HG03520 (cell line): ENCODE data around the gene ASB18.

Experiments
- ATAC-seq: cut with Tn5 transposase; IDR thresholded peaks from one replicate; pipeline ENCODE4 v1.9.1; 2021; ENCODE audit warnings: mild to moderate bottlenecking, moderate library complexity; ENCODE audit not compliant: unreplicated experiment

ASB18 gene

GRCh38 chr2:236242057-236242495 is 22.1 kb downstream of the ASB18 start:
- ATAC-seq, result no peak

- ATAC-seq, result no peak
Measured at GRCh38 chr2:236241181-236242056, 22.8 kb downstream of the ASB18 start.

DNA sequence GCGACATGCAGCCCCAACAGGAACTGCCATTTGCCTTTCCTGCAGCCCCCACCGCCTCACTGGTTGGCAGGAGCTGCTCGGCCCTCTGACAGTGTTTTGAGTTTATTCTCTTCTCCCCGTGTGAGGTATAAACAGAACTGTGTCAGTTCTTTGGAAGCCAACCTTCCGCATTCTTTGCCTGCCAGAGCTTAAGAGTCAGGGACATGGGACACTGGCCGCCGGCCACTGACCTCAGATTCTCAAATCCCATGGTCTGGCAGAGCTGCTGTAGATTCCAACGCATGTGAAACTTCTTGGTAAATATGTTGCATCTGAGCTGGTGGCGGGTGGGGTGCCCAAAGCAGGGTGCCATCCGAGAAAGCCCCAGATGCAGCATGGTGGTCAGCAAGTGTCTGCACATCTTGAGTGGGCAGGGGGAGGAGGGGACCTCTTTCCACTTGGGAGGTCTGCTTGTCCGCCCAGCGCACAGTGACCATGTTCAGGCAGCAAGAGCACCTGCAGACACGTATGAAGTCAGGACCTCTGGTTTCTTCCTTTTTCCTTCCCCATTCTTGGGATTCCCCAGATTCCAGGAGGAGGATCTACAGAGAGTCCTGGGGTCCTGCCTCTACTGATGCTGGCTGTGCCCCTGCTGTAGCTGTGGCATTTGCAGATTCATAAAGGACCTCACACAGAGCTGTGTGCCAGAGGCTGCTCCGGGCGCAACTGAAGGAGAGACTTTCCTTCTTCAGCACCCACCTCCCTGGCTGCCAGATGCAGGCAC is 23.8 kb downstream of the ASB18 start:
- ATAC-seq, result no peak

DNA sequence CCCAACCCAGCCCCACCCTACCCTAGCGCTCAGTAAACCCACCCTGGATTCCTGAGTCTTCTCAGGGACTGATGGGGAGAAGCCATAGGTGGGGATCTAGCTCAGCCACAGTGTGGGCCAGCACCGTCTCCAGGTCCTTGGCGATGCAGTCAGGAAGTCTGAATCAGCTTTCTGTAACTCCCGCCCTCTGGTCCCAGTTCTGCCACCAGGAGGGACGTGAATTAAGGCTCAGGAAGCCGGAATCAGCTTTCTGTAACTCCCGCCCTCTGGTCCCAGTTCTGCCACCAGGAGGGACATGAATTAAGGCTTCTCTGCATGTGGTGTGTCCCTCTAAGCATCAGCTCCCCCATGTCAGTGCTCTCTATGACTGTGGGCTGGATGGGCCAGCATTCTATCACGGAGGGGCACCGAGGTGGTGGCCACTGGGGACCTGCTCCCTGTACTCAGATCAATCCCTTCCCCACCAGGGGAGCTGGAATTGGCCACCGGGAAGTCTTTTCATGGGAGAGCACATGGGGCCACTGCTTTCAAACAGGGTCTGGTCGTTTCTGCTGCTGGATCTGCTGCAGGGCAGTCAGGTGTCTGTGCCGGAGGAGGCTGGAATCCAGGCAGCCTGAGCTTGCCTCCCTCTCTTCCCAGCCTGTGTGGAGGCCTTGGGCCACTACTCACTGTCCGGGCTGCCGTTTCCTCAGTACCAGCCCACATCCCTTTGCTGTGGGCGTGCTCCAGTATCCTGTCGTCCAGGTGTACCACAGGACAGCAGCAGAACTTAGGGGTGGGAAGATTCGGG is 24.7 kb downstream of the ASB18 start:
- no peak for ATAC-seq

DNA sequence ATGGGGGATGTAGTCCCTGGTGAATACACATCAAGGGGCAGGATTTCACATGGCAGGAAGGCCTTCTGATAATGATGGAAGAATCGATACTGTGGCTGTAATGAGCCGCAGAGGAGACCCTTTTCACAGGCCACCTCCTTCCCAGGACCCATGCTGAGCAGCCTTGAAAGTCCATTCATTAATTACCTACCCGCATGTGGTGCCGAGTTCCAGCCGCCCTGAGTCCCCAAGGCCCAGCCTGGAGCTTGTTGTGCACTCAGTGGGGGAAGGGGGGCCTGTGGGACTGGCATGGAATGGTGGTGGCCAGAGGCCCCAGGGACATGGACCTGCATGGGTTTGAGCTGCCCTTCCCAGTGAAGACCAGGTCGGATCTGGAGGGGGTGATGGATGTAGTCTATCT is 25.5 kb downstream of the ASB18 start:
- ATAC-seq, result no peak

DNA sequence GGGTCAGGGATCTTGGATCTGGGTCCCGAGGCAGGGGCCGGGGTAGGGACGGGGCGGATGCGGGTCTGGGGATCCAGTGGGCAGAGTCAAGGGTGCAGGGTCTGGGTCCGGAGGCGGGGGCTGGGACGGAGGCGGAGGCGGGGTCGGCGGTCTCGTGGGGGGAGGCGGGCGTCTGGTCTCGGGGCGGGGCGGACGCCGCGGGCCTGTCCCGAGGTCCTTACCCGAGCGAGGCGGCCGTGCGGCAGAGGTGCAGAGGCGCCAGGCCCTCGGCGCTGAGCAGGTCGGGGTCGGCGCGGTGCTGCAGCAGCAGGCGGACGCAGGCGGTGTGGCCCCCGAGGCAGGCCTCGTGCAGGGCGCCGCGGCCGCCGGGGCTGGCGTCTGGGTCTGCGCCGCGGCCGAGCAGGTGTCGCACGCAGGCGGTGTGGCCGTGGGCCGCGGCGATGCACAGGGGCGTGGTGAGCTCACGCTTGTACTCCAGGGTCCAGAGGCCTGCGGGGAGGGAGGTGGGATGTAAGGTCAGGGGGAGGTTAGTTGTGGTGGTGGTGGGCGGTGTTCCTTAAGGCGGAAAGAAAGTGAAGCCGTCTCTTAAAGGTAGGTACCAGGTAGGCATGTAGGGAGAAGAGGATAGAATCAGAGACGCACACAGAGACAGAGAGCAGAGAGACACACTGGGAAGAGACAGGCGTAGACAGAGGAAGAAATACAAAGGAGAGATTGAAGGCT is 26.6 kb downstream of the ASB18 start:
- ATAC-seq, result no peak

DNA sequence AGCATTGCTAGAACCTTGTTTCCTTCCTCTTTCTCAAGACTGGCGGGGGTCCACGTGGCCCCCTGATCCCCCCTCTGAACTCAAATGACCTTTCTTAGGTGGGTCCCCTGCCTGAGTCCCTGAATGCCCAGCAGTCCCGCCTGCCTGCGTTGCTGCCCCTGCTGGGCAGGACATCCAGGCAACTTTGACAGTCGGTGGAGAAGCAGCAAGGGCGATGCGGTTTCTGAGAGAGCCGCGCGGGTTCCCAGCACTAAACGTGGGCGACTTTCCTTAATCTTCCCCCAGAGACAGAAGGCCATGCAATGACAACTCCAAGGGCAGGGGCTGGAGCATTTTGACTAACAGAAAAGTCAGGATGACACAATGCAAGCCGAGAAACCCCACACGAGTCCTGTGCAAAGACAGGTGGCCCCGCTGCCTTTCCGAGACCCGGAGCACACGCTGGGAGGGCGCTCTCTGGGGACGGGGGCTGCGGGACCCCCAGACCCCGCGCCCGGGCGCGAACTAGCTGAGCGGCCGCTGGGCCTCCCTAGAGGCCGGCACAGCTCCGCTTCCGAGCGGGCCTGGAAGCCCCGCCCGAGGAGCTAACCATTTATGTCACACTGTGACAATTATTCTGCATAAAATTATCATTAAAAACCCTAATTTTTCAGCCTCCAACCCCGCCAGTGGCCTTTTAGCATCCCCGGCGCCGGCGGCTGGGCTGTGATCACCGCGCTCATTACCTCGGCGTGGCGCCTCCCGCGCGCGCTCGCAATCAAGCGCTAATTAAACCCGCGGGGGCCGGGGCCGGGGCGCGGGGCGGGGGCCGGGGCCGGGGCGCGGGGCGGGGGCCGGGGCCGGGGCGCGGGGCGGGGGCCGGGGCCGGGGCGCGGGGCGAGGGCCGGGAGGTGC is 27.4 kb downstream of the ASB18 start:
- no peak for ATAC-seq

DNA sequence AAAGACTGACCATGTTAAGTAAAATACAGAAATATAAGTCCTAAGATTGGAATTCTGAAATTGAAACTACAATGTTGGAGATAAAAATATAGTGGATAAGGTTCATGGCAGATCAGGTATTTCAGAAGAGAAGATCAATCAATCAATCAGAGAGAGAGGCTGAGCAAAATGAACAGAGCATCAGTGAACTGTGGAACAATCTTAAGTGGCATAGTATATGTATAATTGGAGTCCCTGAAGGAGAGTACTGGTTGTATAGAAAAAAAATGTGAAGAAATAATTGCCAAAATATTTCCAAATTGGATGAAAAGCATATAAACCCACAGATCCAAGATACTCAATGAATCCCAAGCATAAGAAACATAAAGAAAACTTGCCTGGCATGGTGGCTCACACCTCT is 35.0 kb downstream of the ASB18 start:
- no peak for ATAC-seq

GRCh38 chr2:236223675-236224074 is 40.5 kb downstream of the ASB18 start:
- no peak for ATAC-seq

GRCh38 chr2:236221798-236222197 is 42.4 kb downstream of the ASB18 start:
- no peak for ATAC-seq

GRCh38 chr2:236219411-236219810 is 44.8 kb downstream of the ASB18 start:
- no peak for ATAC-seq

DNA sequence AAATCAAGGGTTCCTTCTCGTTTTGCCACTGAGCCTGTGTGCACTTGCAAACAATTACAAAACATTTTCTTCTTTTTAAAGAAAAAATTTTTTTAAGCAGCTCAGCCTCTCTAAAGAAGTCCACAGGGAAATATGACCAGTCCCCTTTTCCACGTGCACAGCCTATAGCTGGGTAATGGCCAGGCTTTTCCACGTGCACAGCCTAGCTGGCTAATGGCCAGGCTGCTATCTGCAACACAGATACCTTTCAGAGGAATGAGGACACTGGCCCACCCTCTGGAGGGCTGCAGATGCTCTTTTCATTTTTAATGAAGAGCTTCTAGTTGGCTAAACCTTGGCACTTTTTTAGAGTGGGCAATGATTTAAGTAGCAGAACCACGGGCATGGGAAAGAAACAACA is 46.3 kb downstream of the ASB18 start:
- ATAC-seq, result no peak

DNA sequence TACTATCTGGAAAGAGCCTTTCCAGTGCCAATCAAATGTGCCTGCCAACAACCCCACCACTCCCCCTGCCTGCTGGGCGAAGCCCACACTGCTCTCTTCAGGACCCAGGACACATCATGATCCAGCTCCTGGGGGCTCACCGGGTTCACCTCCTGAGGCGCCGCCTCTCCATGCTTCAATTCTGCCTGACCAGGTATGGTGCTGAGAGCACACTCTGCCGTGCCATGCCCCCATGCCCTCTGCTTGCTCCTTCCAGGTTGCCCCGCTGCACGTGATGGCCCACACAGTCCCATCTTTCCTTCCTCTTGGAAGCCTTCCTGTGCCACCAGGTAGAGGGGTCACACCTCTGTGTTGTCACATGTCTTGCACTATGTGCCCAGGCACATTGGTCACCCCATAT is 47.5 kb downstream of the ASB18 start:
- no peak for ATAC-seq

DNA sequence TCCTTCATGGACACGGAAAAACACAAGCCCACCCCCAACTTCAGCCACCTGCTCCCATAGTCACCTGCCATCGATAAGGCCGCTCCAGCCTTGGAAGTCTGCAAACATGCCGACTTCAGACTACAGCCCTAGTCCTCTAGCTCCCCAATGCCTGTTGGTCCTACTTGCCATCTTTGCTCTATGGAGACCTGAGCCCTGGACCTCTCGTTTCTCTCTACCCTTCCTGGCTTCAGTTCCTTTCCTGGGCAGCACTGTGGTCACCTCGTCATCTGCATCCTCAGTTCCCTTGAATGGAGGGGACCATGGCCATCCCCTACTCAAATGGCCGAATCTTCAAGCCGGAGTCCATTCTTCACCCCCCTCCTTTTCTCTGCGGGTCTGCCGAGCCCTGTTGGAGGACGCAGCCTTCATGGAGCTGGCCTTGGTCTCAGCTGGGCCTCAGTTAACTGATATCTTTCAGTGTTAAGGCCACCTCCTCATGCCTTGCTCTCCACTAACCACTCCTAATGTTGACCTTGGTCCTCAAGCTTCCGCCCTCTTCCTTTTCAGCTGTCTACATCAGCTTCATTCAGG is 48.4 kb downstream of the ASB18 start:
- no peak for ATAC-seq

DNA sequence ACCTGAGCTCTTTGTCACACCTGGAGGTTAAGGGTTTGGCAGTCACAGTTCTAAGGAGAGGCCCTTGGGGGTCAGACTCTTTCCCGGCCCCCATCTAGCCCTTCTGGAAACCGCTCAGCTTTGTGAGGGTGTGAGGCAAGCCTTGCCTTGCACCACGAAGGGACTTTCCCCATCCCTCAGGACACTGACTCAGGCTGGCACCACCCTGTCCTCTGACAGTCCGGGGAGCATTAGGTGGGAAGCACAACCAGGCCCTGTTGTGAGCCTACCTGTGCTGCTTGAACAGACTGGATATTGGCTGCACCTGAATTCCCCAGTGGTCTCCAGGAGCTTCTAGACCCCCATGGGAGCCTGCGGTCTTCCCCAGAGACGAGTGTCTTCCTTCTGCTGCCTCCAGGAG is 49.0 kb downstream of the ASB18 start:
- ATAC-seq, result no peak

GRCh38 chr2:236214376-236214995 is 49.7 kb downstream of the ASB18 start:
- no peak for ATAC-seq

GRCh38 chr2:236211296-236211695 is 52.9 kb downstream of the ASB18 start:
- no peak for ATAC-seq

DNA sequence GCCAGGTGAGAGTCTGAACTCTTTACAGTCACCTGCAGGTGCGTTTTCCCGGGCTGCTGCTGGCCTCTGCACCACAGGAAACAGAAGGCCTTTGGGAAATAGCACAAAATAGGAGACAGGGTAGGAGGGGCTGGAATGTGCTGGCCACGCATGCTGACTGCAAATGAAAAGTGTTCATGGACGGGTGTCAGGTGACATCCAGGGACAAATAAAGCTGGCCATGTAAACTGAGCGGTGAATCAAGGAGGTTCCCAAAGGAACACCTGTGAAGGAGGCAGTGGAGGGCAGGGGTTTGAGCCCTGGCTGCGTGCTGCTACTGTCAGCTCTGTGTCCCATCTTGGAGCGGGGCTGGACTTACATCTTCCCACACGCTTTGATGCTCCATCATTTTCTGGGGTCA is 53.7 kb downstream of the ASB18 start:
- ATAC-seq, result no peak

DNA sequence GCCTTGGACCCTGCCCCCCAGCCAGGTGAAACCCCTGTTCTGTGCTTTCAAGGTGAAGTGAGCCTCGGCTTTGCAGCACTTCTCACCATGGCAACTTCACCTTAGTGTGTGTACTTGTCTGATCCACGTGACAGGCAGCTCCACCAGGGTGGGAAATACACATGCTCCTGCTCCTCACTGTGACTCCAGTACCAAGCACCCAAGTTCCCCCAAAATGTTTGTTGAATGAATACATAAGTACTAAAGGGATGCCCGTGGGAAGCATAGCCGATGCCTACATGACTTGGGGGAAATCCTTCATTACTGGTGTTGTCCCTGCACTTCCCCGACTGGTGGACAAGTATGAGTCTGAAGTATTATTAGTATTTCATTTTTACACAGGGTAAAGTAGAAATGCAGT is 54.2 kb downstream of the ASB18 start:
- ATAC-seq, result no peak
